Measurements from ENCODE around the gene TMCC3. TPM values are rescaled to one million over a fixed set of nuclear protein-coding genes. Genes with fewer than 3 reads are reported as not detected.

TMCC3 gene
- total RNA-seq, 2 experiments from 2014 or later = 0.11 to 0.25 TPM

- H3K9me3 Mint-ChIP-seq = no peaks in the 10 kb centered on the region
- TF ChIP-seq, protein P1, sequence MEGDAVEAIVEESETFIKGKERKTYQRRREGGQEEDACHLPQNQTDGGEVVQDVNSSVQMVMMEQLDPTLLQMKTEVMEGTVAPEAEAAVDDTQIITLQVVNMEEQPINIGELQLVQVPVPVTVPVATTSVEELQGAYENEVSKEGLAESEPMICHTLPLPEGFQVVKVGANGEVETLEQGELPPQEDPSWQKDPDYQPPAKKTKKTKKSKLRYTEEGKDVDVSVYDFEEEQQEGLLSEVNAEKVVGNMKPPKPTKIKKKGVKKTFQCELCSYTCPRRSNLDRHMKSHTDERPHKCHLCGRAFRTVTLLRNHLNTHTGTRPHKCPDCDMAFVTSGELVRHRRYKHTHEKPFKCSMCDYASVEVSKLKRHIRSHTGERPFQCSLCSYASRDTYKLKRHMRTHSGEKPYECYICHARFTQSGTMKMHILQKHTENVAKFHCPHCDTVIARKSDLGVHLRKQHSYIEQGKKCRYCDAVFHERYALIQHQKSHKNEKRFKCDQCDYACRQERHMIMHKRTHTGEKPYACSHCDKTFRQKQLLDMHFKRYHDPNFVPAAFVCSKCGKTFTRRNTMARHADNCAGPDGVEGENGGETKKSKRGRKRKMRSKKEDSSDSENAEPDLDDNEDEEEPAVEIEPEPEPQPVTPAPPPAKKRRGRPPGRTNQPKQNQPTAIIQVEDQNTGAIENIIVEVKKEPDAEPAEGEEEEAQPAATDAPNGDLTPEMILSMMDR (IDR thresholded peaks at IDR 0.05) = no peak
- H3K4me1 Mint-ChIP-seq (ENCODE audit: low read depth) = peaks cover 2% of the 10 kb centered on the region
- CTCF ChIA-PET = interaction anchor here (0.7 kb wide), 1 partner anchor 402 kb away, joined by 4 read pairs; no protein-coding TSS in a partner anchor
- H3K27ac Mint-ChIP-seq = no peak overlapping the region
- ATAC-seq (no peak), DNase-seq (no peak)
- no peak overlapping the region for H3K4me3 Mint-ChIP-seq
- intact Hi-C loops (cut with micrococcal nuclease) = no loop called here
- POLR2A ChIA-PET = no interaction called here
- peaks cover 4% of the 10 kb centered on the region for H3K27me3 Mint-ChIP-seq
- H3K36me3 Mint-ChIP-seq (ENCODE audit: low read depth) = no peaks in the 10 kb centered on the region
Measured at GRCh38 chr12:94536040-94536965, 114.1 kb downstream of the TMCC3 start.

DNA sequence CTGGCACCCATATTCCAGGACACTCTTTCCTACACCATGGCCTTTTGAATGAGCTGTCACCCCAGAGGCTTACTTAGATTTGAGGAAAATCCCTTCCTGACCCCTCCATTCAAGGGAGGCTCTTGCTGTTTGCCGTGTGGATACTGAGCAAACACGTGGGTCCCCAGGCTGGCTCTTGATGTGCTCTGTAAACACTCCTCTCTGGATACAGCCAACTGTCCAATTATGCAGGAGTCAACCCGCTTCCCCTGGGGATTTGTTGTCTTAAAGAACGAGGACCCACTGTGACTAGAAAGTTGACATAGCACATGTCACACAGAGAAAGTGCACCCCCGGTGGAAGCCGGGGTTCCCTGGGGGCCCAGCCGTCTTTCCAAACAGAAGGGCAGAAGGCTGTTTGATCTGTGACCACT is 114.8 kb downstream of the TMCC3 start:
- ChIA-PET POLR2A (no interaction called here), CTCF (interaction anchor here (1.6 to 2.5 kb wide), 3 partner anchors 391 to 401 kb away, joined by 8 to 15 read pairs (median 13); no protein-coding TSS in a partner anchor)
- intact Hi-C loops (cut with micrococcal nuclease) = no loop called here
- Mint-ChIP-seq H3K36me3 (ENCODE audit: low read depth) (no peaks in the 10 kb centered on the region), H3K4me3 (no peak overlapping the region), H3K4me1 (ENCODE audit: low read depth) (peaks cover 2% of the 10 kb centered on the region), H3K9me3 (no peaks in the 10 kb centered on the region), H3K27ac (no peak overlapping the region), H3K27me3 (peaks cover 4% of the 10 kb centered on the region)
- TF ChIP-seq, protein P1 (IDR thresholded peaks at IDR 0.05) = no peak
- DNase-seq (no peak), ATAC-seq (no peak)

- Mint-ChIP-seq H3K27me3 (peaks cover 4% of the 10 kb centered on the region), H3K36me3 (ENCODE audit: low read depth) (no peaks in the 10 kb centered on the region), H3K27ac (no peak overlapping the region), H3K9me3 (no peaks in the 10 kb centered on the region), H3K4me3 (no peak overlapping the region), H3K4me1 (ENCODE audit: low read depth) (peaks cover 2% of the 10 kb centered on the region)
- TF ChIP-seq, protein P1 (IDR thresholded peaks at IDR 0.05) = no peak
- ChIA-PET POLR2A (no interaction called here), CTCF (interaction anchor here (1.0 to 2.5 kb wide), 7 partner anchors 101 to 433 kb away, joined by 3 to 15 read pairs (median 6); no protein-coding TSS in a partner anchor)
- intact Hi-C loops (cut with micrococcal nuclease) = no loop called here
- ATAC-seq (peak; percentile 30), DNase-seq (no peak)
Measured at GRCh38 chr12:94534774-94535509, 115.4 kb downstream of the TMCC3 start.

DNA sequence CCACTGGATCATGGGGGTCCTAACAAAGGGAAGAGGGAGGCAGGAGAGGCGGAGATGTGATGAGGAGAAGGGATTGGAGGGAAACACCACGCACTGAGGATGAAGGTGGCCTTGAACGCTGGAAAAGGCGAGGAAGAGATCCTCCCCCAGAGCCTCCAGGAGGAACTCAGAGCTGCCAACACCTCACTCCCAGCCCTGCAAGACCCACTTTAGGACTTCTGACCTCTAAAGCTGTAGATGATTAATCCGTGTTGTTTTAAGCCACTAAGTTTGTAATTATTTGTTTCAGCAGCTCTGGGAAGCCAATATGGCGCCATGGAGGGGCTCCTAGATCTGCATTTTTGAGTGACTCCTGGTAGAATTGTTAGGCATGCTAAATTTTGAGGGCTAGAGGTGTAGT is 116.1 kb downstream of the TMCC3 start:
- H3K4me3 Mint-ChIP-seq = no peak overlapping the region
- TF ChIP-seq, protein P1 (IDR thresholded peaks at IDR 0.05) = no peak
- POLR2A ChIA-PET = no interaction called here
- no peak for DNase-seq
- peaks cover 4% of the 10 kb centered on the region for H3K27me3 Mint-ChIP-seq
- no peaks in the 10 kb centered on the region for H3K36me3 Mint-ChIP-seq (ENCODE audit: low read depth)
- no peak overlapping the region for H3K27ac Mint-ChIP-seq
- H3K9me3 Mint-ChIP-seq = no peaks in the 10 kb centered on the region
- intact Hi-C loops (cut with micrococcal nuclease) = no loop called here
- CTCF ChIA-PET = interaction anchor here (1.0 to 2.5 kb wide), 7 partner anchors 100 to 432 kb away, joined by 3 to 15 read pairs (median 6); no protein-coding TSS in a partner anchor
- no peak for ATAC-seq
- peaks cover 2% of the 10 kb centered on the region for H3K4me1 Mint-ChIP-seq (ENCODE audit: low read depth)
